HG03354 (cell line): ENCODE data around the gene RTRAF.

Source experiments
- ATAC-seq: cut with Tn5 transposase; IDR thresholded peaks from one replicate; pipeline ENCODE4 v1.9.1; 2021; ENCODE audit warnings: mild to moderate bottlenecking; ENCODE audit not compliant: unreplicated experiment, poor library complexity, severe bottlenecking

The RTRAF gene

GRCh38 chr14:51989293-51990234 is at the start of gene RTRAF:
TSS of gene RTRAF (plus strand) at chr14:51989546. CDS start at chr14:51989640, 94 bp downstream.
- peak; percentile 98 for ATAC-seq

DNA sequence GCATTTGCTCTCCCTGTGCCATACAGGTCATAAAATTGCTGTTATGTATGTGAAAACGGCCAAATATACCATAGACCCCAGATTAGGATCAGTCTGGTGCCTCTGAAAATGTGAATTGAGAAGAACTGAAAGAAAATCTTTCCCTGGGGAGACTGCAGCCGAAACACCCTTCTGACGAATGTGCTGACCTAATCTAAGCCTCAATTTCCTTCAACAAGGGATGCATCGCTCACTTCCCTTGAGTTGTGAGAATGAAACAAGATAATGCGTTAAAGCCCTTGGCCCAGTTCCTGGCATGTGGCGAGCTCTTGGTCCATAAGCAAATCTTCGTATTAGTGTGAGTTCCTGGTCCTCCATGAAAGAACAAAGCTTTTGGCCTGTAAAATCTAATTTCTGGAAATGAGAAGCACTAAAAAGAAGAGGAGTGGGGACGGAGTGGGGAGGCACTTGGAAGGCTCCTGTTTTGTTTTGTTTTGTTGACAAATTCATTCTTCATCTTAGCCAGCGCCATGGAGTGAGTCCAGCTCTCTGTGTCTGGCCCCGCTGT is 49.5 kb upstream of the RTRAF start:
- ATAC-seq: no peak

DNA sequence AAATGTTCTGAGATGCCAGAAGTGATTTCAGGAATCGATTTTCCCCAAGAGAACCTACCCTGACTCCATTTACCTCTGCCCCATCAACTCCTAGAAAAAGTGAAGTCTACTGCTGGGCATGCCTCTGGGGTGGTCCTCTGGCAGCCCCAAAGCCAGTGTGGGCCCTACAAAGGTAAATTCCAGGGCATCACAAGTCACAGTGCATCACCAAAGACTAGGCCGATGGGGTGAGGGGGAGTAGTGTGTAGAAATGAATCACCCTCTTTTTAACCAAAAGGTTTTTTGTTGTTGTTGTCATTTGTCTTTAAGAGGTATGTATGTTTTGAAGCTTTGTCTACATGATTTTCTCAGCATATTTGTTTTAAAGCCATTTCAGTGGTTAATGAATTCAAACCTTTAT is 46.4 kb upstream of the RTRAF start:
- ATAC-seq: no peak

- no peak for ATAC-seq
Measured at GRCh38 chr14:51950007-51950406, 39.3 kb upstream of the RTRAF start.

- no peak for ATAC-seq
Measured at GRCh38 chr14:51951656-51952055, 37.7 kb upstream of the RTRAF start.

- ATAC-seq: no peak
Measured at GRCh38 chr14:51954031-51954430, 35.3 kb upstream of the RTRAF start.

GRCh38 chr14:51954657-51955056 is 34.7 kb upstream of the RTRAF start:
- ATAC-seq: no peak

GRCh38 chr14:51957950-51958349 is 31.4 kb upstream of the RTRAF start:
- no peak for ATAC-seq

DNA sequence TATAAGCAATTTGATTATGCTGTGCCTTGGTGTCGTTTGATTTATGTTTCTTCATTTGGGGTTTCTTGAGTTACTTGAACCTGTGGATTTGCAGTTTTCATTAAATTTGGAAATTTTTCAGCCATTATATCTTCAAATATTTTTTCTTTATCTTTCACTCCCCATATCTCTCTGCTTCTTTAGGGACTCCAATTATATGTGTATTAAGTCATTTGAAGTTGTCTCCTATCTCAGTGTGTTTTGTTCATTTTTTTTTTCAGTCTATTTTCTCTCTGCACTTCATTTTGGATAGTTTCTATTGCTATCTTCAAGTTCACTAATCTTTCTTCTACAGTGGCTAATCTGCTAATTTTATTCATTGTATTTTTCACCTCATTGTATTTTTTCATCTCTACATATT is 29.4 kb upstream of the RTRAF start:
- ATAC-seq: no peak

- no peak for ATAC-seq
Measured at GRCh38 chr14:51960866-51961265, 28.5 kb upstream of the RTRAF start.

DNA sequence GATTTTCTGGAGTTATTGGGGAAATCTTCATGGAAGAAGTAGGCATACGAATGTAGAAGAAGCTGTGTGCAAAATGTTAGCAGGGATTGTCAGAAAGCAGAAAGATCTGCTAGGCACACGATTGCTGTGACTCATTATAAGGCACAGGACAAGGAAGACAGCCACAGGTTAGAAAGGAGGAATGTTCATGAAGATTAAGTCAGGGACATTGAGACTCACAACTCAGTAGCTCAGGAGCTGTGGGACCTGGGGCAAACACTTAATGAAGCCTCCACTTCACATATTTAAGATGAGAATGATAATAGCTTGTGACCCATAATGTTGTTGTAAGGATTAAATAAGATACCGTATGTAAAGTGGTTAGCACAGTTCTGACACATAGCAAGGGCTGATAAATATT is 26.6 kb upstream of the RTRAF start:
- no peak for ATAC-seq

DNA sequence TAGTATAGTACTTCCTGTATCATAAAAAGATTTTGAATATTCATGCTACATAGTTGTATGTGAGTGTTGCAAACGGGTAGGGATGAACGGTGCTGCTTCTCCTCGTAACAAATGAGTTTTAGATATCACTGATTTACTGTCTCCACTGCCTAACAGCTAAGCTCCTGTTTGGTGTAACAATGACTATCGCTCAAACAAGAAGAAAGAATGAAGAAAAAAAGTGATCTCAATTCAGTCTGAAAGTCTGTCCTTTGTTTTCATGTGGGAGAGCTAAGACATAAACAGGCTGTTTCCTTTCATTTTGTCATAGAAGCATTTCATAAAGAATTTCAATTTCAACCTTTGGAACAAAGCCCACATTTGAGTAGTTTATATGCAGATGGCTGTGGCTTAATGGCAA is 26.1 kb upstream of the RTRAF start:
- ATAC-seq: no peak

DNA sequence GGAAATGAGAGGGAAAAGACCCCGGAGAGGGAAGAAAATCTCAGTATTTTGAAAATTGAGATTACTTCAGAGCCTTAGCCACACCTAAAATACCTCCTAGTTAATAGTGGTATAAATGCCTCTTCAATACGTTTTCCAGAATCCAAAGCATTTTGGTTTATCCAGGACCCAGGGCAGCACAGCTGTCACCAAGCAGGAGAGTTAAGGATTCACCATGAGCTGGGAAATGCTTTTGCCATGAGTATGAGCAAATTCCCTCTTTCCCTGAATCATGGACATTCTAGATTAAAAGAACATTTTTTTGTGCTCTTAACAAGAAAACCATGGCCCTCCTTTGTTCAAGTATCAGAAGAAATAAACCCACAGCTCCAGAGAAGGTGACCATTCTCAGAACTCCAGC is 21.8 kb upstream of the RTRAF start:
- ATAC-seq: no peak

- no peak for ATAC-seq
Measured at GRCh38 chr14:51969852-51970540, 19.4 kb upstream of the RTRAF start.

DNA sequence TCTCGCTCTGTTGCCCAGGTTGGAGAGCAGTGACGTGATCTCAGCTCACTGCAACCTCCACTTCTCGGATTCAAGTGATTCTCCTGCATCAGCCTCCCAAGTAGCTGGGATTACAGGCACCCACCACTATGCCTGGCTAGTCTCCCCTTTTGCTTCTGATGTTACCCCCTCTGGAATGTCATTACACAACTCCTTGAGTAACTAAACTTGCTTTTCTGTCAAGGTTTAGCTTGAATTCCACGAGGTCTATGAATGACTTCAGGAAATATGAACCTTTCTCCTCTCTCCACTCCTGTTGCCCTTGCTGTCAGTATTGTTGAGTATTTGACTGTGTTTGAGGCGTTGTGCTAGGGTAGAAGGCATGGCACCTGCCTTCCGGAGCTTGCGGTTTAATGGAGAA is 16.8 kb upstream of the RTRAF start:
- no peak for ATAC-seq

DNA sequence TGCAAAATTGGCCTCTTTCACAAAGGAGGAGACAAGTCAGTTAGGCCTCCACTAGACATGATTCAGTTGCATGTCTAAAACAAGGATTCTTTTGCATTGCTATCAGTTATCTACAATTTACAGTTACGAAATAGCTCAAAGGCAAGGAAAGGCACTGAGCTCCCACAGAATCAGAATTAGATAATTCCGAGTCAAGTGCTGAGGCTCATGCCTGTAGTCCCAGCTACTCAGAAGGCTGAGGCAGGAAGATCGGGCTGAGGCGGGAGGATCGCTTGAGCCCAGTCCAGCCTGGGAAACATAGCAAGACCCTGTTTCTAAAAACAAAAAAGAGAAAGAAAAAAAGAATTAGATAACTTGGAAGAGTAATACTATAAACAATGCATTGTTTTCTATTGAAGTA is 12.3 kb upstream of the RTRAF start:
- ATAC-seq: no peak

- ATAC-seq: no peak
Measured at GRCh38 chr14:51978681-51979085, 10.7 kb upstream of the RTRAF start.

DNA sequence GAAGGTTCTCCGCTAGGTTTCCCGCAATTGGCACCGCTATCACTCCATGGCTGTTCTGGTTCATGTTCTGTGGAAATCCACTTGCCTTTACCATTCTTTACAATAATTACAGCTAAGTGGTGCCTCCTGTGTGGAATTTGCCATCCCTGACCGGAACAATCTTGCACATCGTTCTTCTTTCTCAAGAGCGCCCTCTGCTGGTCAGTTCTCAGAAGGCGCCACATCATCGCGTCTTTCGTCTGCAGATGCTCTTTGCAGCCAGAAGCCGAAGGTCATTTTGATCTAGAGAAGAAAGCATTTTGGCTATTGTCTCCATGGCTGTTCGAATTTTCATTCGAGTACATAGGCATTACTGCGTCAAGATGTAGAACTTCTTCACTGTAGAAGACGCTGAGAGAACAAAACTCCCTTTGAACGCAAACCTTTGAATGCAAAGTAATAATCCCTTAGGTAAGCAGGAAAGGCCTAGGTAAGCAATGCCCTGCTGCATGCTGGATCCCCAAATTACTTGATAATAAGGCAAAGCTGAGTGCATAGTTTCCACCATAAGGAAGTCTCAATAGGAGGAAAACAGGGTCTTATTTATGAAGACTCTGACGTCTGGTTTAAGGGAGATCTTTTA is 10.1 kb upstream of the RTRAF start:
- peak; percentile 74 for ATAC-seq

GRCh38 chr14:51981218-51981854 is 8.0 kb upstream of the RTRAF start:
- peak; percentile 58 for ATAC-seq

- no peak for ATAC-seq
Measured at GRCh38 chr14:51988221-51988620, 1.1 kb upstream of the RTRAF start.
